ENCODE results near the gene ALK.

- TF ChIP-seq POLR2A (IDR thresholded peaks at IDR 0.05; ENCODE audit: low read length) (no peak), GATA1 (IDR thresholded peaks at IDR 0.05; ENCODE audit: low read depth, low read length) (no peak)
Observed at GRCh38 chr2:29425866-29426265, 495.5 kb downstream of the ALK start.
